GM12878 (cell line): ENCODE results near the gene ZGLP1. TPM values are rescaled to one million over a fixed set of nuclear protein-coding genes. Genes with fewer than 3 reads are reported as not detected.

Source experiments
- BMI1 ChIP-seq: fragments of 450-650 bp; IDR thresholded peaks from 2 replicates; pipeline ENCODE4 v1.6.1; 2016; ENCODE audit warnings: mild to moderate bottlenecking, moderate library complexity, borderline replicate concordance
- ESRRA ChIP-seq: IDR thresholded peaks from 2 replicates; pipeline ENCODE4 v1.6.1; 2012; ENCODE audit warnings: mild to moderate bottlenecking, low read length, improper control_type of control experiment
- HDGF ChIP-seq: fragments of 450-650 bp; IDR thresholded peaks from 2 replicates; pipeline ENCODE4 v1.6.1; 2016; ENCODE audit warnings: antibody characterized with exemption
- IRF4 ChIP-seq: IDR thresholded peaks from 2 replicates; pipeline ENCODE4 v1.6.1; 2011; ENCODE audit warnings: low read depth, low read length
- MTA2 ChIP-seq: fragments of 450-650 bp; IDR thresholded peaks from 2 replicates; pipeline ENCODE4 v1.6.1; 2016; ENCODE audit warnings: low read depth, mild to moderate bottlenecking, moderate library complexity
- NFXL1 ChIP-seq: fragments of 450-650 bp; IDR thresholded peaks from 2 replicates; pipeline ENCODE4 v1.6.1; 2017; ENCODE audit warnings: antibody characterized with exemption, mild to moderate bottlenecking, borderline replicate concordance
- PBX3 ChIP-seq: IDR thresholded peaks from 2 replicates; pipeline ENCODE4 v1.6.1; 2011; ENCODE audit warnings: mild to moderate bottlenecking, low read depth, low read length, moderate library complexity; ENCODE audit not compliant: insufficient replicate concordance
- PML ChIP-seq: IDR thresholded peaks from 2 replicates; pipeline ENCODE4 v1.6.1; 2012; ENCODE audit warnings: low read length, inconsistent platforms
- POU2F2 ChIP-seq: IDR thresholded peaks from 3 replicates; pipeline ENCODE4 v1.6.1; 2011; ENCODE audit warnings: low read depth, mild to moderate bottlenecking, low read length, borderline replicate concordance
- PRDM15 ChIP-seq: fragments of 450-650 bp; formaldehyde crosslinking; IDR thresholded peaks from 2 replicates; pipeline ENCODE4 v1.4.0; 2020; ENCODE audit warnings: mild to moderate bottlenecking, moderate library complexity
- RAD51 ChIP-seq: fragments of 450-650 bp; IDR thresholded peaks from 2 replicates; pipeline ENCODE4 v1.6.1; 2016; ENCODE audit warnings: moderate library complexity, mild to moderate bottlenecking, inconsistent platforms
- REST ChIP-seq: IDR thresholded peaks from 2 replicates; pipeline ENCODE4 v1.6.1; 2012; ENCODE audit warnings: mild to moderate bottlenecking, low read depth, low read length
- SMARCA5 ChIP-seq: fragments of 450-650 bp; IDR thresholded peaks from 2 replicates; pipeline ENCODE4 v1.6.1; 2017; ENCODE audit warnings: mild to moderate bottlenecking
- YBX1 ChIP-seq: fragments of 450-650 bp; IDR thresholded peaks from 2 replicates; pipeline ENCODE4 v1.6.1; 2016; ENCODE audit warnings: antibody characterized with exemption
- YY1 ChIP-seq: IDR thresholded peaks from 2 replicates; pipeline ENCODE4 v1.6.1; 2011; ENCODE audit warnings: low read depth, mild to moderate bottlenecking, low read length
- ZNF207 ChIP-seq: fragments of 450-650 bp; IDR thresholded peaks from 2 replicates; pipeline ENCODE4 v1.6.1; 2014; ENCODE audit warnings: antibody characterized with exemption, mild to moderate bottlenecking, borderline replicate concordance
- ZNF384 ChIP-seq: IDR thresholded peaks from 2 replicates; pipeline ENCODE4 v1.6.1; 2012; ENCODE audit warnings: low read depth, mild to moderate bottlenecking, low read length, improper control_type of control experiment, borderline replicate concordance
- ZNF622 ChIP-seq: fragments of 450-650 bp; IDR thresholded peaks from 2 replicates; pipeline ENCODE4 v1.6.1; 2017; ENCODE audit warnings: mild to moderate bottlenecking, inconsistent platforms
- ZSCAN29 ChIP-seq: fragments of 450-650 bp; IDR thresholded peaks from 2 replicates; pipeline ENCODE4 v1.6.1; 2017; ENCODE audit warnings: mild to moderate bottlenecking, moderate library complexity
- polyA plus RNA-seq, 11 experiments: library from polyadenylated mRNA; depleted of rRNA in 4 of 11; unstranded in 6 of 11; stranded (reverse) in 5 of 11; fragments of >200 nt; fragmentation: Nextera tagmentation in 4 of 11; fragmentation: Illumina TruSeq in 1 of 11; extraction: Ambion mirVana in 4 of 11; extraction: Trizol in 1 of 11; gene quantifications; 1 replicate in 1 of 11; 2 replicates in 10 of 11; pipeline versions ENCODE4 v1.2.1 to v1.2.3, GENCODE V29; 2011 to 2016; ENCODE audit warnings: inconsistent platforms in 2 of 11, missing spikeins in 2 of 11, low read depth in 1 of 11
- total RNA-seq, 4 experiments: library from RNA; depleted of rRNA in 3 of 4; stranded (reverse); fragments of >200 nt in 3 of 4; fragmentation: Illumina TruSeq in 1 of 4; extraction: Trizol in 1 of 4; gene quantifications; 2 replicates each; pipeline versions ENCODE4 v1.2.1 to v1.2.3, GENCODE V29; 2013 to 2021
- TF ChIP-seq, protein P1 (sequence below): IDR thresholded peaks from 2 replicates; pipeline ENCODE4 v1.6.1; 2012; ENCODE audit warnings: low read depth, low read length, improper control_type of control experiment
- TF ChIP-seq, protein P2 (sequence below): fragments of 450-650 bp; IDR thresholded peaks from 2 replicates; pipeline ENCODE4 v1.6.1; 2017; ENCODE audit warnings: mild to moderate bottlenecking

Gene ZGLP1
- total and polyA plus RNA-seq, 10 of the 15 experiments (the other 5 are each of a cell fraction or from before 2014, with no cell fraction given), result 0.29 to 5.6 (median 1.3) TPM

- no peak for TF ChIP-seq ZNF207
- TF ChIP-seq ZSCAN29, result no peak
- no peak for TF ChIP-seq ZNF384
- TF ChIP-seq BMI1, result no peak
- TF ChIP-seq, protein P1, sequence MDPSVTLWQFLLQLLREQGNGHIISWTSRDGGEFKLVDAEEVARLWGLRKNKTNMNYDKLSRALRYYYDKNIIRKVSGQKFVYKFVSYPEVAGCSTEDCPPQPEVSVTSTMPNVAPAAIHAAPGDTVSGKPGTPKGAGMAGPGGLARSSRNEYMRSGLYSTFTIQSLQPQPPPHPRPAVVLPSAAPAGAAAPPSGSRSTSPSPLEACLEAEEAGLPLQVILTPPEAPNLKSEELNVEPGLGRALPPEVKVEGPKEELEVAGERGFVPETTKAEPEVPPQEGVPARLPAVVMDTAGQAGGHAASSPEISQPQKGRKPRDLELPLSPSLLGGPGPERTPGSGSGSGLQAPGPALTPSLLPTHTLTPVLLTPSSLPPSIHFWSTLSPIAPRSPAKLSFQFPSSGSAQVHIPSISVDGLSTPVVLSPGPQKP, result 0 out of 2 replicates have a peak, but pooled peaks have one; percentile 28
- TF ChIP-seq PRDM15 (CRISPR knock-in tag), result no peak
- TF ChIP-seq ZNF622, result no peak
- no peak for TF ChIP-seq RAD51
- no peak for TF ChIP-seq YBX1
- TF ChIP-seq YY1, result peak; percentile 44; the same call in 1 of the 2 replicates
- TF ChIP-seq PML, result no peak
- peak; percentile 35; the same call in 1 of the 2 replicates for TF ChIP-seq MTA2
- no peak for TF ChIP-seq ESRRA
- TF ChIP-seq NFXL1, result no peak
- peak; percentile 37; the same call in 1 of the 2 replicates for TF ChIP-seq HDGF
- 0 out of 2 replicates have a peak, but pooled peaks have one; percentile 20 for TF ChIP-seq SMARCA5
- TF ChIP-seq, protein P2, sequence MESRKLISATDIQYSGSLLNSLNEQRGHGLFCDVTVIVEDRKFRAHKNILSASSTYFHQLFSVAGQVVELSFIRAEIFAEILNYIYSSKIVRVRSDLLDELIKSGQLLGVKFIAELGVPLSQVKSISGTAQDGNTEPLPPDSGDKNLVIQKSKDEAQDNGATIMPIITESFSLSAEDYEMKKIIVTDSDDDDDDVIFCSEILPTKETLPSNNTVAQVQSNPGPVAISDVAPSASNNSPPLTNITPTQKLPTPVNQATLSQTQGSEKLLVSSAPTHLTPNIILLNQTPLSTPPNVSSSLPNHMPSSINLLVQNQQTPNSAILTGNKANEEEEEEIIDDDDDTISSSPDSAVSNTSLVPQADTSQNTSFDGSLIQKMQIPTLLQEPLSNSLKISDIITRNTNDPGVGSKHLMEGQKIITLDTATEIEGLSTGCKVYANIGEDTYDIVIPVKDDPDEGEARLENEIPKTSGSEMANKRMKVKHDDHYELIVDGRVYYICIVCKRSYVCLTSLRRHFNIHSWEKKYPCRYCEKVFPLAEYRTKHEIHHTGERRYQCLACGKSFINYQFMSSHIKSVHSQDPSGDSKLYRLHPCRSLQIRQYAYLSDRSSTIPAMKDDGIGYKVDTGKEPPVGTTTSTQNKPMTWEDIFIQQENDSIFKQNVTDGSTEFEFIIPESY, result no peak
- TF ChIP-seq IRF4, result no peak
- no peak for TF ChIP-seq PBX3
- no peak for TF ChIP-seq REST
- TF ChIP-seq POU2F2, result no peak
Observed at GRCh38 chr19:10295305-10295846, 14.2 kb downstream of the ZGLP1 start (continued).
